HL-60/S4 treated with phorbol 12-myristate 13-acetate at 8.2 ng/mL for 4 days and 3 days (cell line): ENCODE measurements around the gene BCO2.

Experiments used
- in situ Hi-C: fragments of 300-500 bp; cut with MboI; formaldehyde crosslinking; loops from 2 replicates; pipeline ENCODE4 v1.15.0; 2022; ENCODE audit warnings: low sequenced_read_pairs

BCO2 gene

DNA sequence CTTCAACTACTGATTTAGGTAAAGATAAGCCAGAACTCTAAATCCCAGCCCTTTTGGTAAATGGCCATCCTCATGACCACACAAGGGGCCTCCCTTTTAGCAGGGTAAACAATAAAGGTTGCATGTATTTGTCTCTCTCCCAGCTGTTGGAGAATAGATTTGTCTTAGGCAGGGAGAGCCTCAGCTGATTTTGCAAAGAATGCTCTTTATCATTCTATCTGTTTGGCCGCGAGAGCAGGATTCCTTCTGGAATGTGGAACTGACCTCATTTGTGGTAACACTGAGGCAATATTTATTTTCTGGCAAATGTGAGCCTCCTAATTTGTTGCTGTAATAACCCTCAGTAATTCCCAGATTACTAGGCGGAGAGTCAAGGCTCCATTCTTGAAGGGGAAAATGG, 66.2 kb downstream of the BCO2 start:
- in situ Hi-C loops, result no loop called here

DNA sequence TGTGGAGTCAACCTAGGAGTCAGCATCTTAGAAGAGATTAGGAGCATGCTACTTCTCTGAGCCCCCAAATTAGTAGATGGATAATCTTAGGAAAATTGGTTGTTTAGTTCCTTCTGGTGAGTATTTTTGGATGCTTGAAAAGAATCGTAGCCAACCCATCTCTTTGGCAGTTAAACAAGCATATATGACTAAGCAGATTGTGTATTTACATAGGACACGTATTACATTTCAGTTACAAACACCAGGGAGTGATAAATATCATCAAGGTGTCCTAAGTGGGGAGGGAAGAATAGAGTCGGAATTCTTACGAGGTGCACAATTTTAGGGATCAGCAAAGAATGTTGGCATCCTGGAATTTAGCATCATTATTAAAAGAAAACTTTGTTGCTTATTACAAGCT, 71.9 kb downstream of the BCO2 start:
- in situ Hi-C loops, result no loop called here

DNA sequence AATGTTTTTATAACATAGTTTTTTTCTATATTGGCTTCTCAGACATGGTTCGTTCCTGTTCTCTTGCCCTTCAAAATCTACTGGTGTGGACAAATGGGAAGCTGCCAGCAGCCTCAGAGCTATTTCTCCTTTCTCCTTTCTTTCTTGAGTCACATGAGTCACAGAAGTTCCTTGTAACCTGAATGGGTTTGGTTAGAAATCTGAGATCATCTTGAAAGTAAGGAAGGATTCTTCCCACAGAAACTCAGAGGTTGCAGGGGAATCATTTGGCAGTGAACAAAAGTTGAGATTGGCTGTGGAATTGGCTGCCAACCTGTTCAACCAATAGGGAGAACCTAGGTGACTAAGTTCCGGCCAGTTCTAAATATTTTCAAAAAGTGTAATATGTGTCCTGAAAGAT, 72.9 kb downstream of the BCO2 start:
- in situ Hi-C loops, result no loop called here

- in situ Hi-C loops, result no loop called here
Observed at GRCh38 chr11:112249871-112250610, 74.7 kb downstream of the BCO2 start.

DNA sequence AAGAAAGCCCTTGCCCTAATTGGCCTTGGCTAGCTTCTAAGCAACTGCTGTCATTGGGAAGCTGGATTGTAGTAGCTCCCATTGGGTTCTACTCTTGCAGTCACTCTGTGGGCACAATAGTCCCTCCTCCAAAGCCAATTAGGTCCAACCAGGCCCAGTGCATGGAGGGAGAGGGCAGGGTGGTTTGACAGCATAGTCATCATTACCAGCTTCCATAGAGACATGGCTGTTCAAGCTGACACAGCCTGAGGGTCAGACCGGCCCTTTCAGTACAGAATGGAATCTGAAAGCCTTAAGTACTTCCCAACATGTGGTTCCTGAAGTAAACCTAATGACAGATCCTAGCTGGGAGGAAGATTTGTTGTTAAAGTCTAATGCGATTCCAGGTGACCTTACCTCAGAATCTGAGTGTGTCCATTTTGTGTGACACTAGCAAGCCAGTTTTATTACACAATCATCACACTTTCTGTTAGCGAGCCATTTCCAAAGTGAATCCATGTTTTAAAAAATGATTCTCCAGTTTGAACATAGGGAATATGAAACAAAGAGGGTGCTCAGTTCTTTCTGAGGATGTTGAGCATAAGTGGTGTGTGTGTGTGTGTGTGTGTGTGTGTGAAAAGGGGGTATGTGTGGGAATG, 78.4 kb downstream of the BCO2 start:
- in situ Hi-C loops, result no loop called here

DNA sequence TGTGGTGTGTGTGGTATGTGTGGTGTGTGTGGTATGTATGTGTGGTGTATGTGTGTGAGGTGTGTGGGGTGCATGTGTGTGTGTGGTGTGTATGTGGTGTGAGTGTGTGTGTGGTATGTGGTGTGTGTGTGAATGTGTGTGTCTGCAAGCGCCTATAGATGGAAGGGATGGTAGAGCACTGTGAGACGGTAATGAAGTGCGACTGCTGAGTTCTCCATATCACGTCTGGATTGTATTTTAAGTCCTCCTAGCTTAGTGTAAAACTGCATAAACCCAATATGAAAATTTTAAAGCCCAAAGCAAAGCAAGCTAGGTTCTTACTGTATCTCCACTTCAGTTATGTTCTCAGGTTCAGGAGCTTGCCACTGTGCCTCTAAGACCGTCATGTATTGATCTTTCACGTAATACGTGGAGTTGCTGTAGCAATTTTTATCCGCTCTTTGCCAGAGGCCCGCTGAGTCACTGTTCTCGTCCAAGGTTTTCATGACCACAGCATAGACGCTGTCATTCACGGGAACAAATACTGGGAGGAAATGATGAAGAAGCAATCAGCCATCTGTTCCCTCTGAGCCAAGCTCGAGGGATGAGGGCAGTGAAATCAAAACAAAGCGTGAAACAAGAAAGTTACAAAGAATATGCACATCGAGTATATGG, 79.9 kb downstream of the BCO2 start:
- in situ Hi-C loops, result no loop called here

DNA sequence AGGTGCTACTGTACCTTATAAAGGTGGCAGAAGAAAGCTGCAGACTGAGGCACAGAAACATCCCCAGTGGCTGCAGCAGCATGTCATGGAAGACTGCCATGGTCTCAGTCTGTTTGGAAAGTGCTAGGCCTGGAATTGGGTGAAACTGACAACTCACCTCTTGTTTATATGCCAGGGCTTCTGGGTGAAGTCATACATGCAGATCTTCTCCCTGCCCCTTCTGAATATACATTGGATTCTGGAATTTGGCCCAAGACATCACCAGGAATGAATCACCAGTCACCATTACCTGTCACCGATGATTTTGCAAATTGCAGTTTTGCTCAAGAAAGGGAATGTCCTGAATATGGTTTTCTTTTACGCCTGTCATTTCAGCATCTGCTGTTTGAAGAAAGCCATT, 85.2 kb downstream of the BCO2 start, which contains the start of gene PLET1:
PLET1 (minus strand) TSS at position 371 of the 400 bp plus-strand sequence; CDS start at position 100, 271 bp downstream.
- in situ Hi-C loops, result no loop called here

GRCh38 chr11:112265659-112266409, 90.5 kb downstream of the BCO2 start:
- in situ Hi-C loops, result no loop called here

GRCh38 chr11:112266410-112266778, 91.1 kb downstream of the BCO2 start:
- in situ Hi-C loops, result no loop called here

GRCh38 chr11:112267188-112267591, 91.9 kb downstream of the BCO2 start:
- in situ Hi-C loops, result no loop called here

DNA sequence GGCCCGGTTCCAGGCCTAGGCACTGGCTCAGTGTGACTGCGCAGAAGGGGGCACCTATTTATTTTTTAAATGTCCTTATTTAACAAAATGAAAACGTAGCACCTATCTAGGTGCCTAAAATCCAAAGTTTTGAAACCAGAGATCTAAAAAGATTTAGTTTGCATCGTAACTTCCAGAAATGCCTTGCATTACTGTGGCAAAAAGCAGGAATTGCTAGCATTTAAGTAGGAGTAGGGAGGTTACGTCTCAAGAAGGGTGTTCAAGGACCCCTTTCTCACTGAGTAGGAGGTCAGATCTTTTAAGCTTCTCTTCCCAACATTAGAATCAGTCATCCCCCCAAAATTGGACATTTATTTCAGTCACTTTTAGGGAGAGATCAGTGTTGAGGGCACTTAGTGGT, 93.1 kb downstream of the BCO2 start:
- in situ Hi-C loops, result no loop called here
